Neural cell (in vitro differentiated cells): ENCODE data around the gene PGAP3. TPM values are rescaled to one million over a fixed set of nuclear protein-coding genes. Genes with fewer than 3 reads are reported as not detected.

ENCODE experiments used
- H2AFZ ChIP-seq: fragments of 200-600, 300-800 bp; sonication (generic), shearing (Covaris generic); 2 replicates; pipeline ENCODE4 v1.6.0; 2014; ENCODE audit warnings: low read depth, mild to moderate bottlenecking, antibody characterized with exemption, low read length, moderate library complexity
- H3F3A ChIP-seq: fragments of 200-600 bp; shearing (Covaris generic); 2 replicates; pipeline ENCODE4 v1.6.1; 2016; ENCODE audit warnings: mild to moderate bottlenecking, moderate library complexity, mixed read lengths, antibody characterized with exemption, low read length; ENCODE audit not compliant: insufficient read depth, poor library complexity, severe bottlenecking
- H3K27ac ChIP-seq: fragments of 200-600, 300-800 bp; sonication (generic), shearing (Covaris generic); 2 replicates; pipeline ENCODE4 v1.5.1; 2014; ENCODE audit warnings: mild to moderate bottlenecking, low read length, moderate library complexity
- H3K27me3 ChIP-seq: fragments of 300-800, 200-600 bp; sonication (generic), shearing (Covaris generic); 2 replicates; pipeline ENCODE4 v1.6.0; 2014; ENCODE audit warnings: mild to moderate bottlenecking, low read depth, low read length, moderate library complexity; ENCODE audit not compliant: insufficient read depth
- H3K36me3 ChIP-seq: fragments of 300-800, 200-600 bp; sonication (generic), shearing (Covaris generic); 2 replicates; pipeline ENCODE4 v1.5.1; 2014; ENCODE audit warnings: mild to moderate bottlenecking, antibody characterized with exemption, low read length, moderate library complexity; ENCODE audit not compliant: insufficient read depth
- H3K4me2 ChIP-seq: fragments of 300-800, 200-600 bp; sonication (generic), shearing (Covaris generic); 2 replicates; pipeline ENCODE4 v1.6.0; 2014; ENCODE audit warnings: mild to moderate bottlenecking, low read length
- H3K4me3 ChIP-seq: fragments of 300-800, 200-600 bp; sonication (generic), shearing (Covaris generic); 2 replicates; pipeline ENCODE4 v1.5.1; 2014; ENCODE audit warnings: mild to moderate bottlenecking, low read length, moderate library complexity
- H3K79me2 ChIP-seq: fragments of 200-600 bp; shearing (Covaris generic); replicated peaks from 2 replicates; pipeline ENCODE4 v1.6.0; 2014; ENCODE audit warnings: mild to moderate bottlenecking, low read length, moderate library complexity; ENCODE audit not compliant: insufficient read depth
- H3K9ac ChIP-seq: fragments of 300-800, 200-600 bp; sonication (generic), shearing (Covaris generic); 2 replicates; pipeline ENCODE4 v1.6.1; 2016; ENCODE audit warnings: mild to moderate bottlenecking, low read length, mixed read lengths
- H3K9me2 ChIP-seq: fragments of 200-600 bp; shearing (Covaris generic); 2 replicates; pipeline ENCODE4 v1.6.1; 2016; ENCODE audit warnings: mild to moderate bottlenecking, low read length, mixed read lengths; ENCODE audit not compliant: insufficient read depth
- H3K9me3 ChIP-seq: fragments of 200-600, 300-800 bp; sonication (generic), shearing (Covaris generic); 2 replicates; pipeline ENCODE4 v1.6.1; 2016; ENCODE audit warnings: mild to moderate bottlenecking, mixed run types, low read length, moderate library complexity, mixed read lengths
- H4K20me1 ChIP-seq: fragments of 200-600 bp; shearing (Covaris generic); 2 replicates; pipeline ENCODE4 v1.6.1; 2016; ENCODE audit warnings: mild to moderate bottlenecking, mixed run types; ENCODE audit not compliant: insufficient read depth
- EP300 ChIP-seq: fragments of 450-650 bp; conservative IDR thresholded peaks from 2 replicates; pipeline ENCODE4 v1.6.1; 2014; ENCODE audit warnings: antibody characterized with exemption, mild to moderate bottlenecking, moderate library complexity; ENCODE audit not compliant: poor library complexity, severe bottlenecking
- EZH2 ChIP-seq: fragments of 200-600, 300-800 bp; shearing (Covaris generic), sonication (generic); IDR thresholded peaks from 2 replicates; pipeline ENCODE4 v1.6.1; 2014; ENCODE audit warnings: antibody characterized with exemption, low read length, borderline replicate concordance, mild to moderate bottlenecking; ENCODE audit not compliant: insufficient read depth, poor library complexity, severe bottlenecking
- MXI1 ChIP-seq: fragments of 450-650 bp; conservative IDR thresholded peaks from 2 replicates; pipeline ENCODE4 v1.6.1; 2014; ENCODE audit warnings: antibody characterized with exemption, mild to moderate bottlenecking; ENCODE audit not compliant: poor library complexity, severe bottlenecking
- POLR2AphosphoS5 ChIP-seq: IDR thresholded peaks from 2 replicates; pipeline ENCODE4 v1.6.1; 2012
- RAD21 ChIP-seq: fragments of 450-650 bp; conservative IDR thresholded peaks from 2 replicates; pipeline ENCODE4 v1.6.1; 2014; ENCODE audit warnings: antibody characterized with exemption, mild to moderate bottlenecking, moderate library complexity
- SMC3 ChIP-seq: fragments of 450-650 bp; conservative IDR thresholded peaks from 2 replicates; pipeline ENCODE4 v1.6.1; 2014; ENCODE audit warnings: antibody characterized with exemption, mild to moderate bottlenecking, moderate library complexity; ENCODE audit not compliant: poor library complexity
- TAF1 ChIP-seq: IDR thresholded peaks from 2 replicates; pipeline ENCODE4 v1.6.1; 2012; ENCODE audit warnings: low read depth
- polyA plus RNA-seq: library from polyadenylated mRNA; depleted of rRNA; stranded (reverse); fragments of >200 nt; gene quantifications from 2 replicates; pipeline ENCODE4 v1.2.3, GENCODE V29; 2014
- TF ChIP-seq, protein P1 (sequence below): fragments of 450-650 bp; IDR thresholded peaks from 2 replicates; pipeline ENCODE4 v1.5.1; 2014; ENCODE audit warnings: antibody characterized with exemption, mild to moderate bottlenecking, moderate library complexity; ENCODE audit not compliant: poor library complexity, severe bottlenecking
- TF ChIP-seq, protein P2 (sequence below): IDR thresholded peaks from 2 replicates; pipeline ENCODE4 v1.6.1; 2012; ENCODE audit warnings: borderline replicate concordance

Gene PGAP3
- polyA plus RNA-seq, 1 donor from 2014 or later = 27.2 TPM

DNA sequence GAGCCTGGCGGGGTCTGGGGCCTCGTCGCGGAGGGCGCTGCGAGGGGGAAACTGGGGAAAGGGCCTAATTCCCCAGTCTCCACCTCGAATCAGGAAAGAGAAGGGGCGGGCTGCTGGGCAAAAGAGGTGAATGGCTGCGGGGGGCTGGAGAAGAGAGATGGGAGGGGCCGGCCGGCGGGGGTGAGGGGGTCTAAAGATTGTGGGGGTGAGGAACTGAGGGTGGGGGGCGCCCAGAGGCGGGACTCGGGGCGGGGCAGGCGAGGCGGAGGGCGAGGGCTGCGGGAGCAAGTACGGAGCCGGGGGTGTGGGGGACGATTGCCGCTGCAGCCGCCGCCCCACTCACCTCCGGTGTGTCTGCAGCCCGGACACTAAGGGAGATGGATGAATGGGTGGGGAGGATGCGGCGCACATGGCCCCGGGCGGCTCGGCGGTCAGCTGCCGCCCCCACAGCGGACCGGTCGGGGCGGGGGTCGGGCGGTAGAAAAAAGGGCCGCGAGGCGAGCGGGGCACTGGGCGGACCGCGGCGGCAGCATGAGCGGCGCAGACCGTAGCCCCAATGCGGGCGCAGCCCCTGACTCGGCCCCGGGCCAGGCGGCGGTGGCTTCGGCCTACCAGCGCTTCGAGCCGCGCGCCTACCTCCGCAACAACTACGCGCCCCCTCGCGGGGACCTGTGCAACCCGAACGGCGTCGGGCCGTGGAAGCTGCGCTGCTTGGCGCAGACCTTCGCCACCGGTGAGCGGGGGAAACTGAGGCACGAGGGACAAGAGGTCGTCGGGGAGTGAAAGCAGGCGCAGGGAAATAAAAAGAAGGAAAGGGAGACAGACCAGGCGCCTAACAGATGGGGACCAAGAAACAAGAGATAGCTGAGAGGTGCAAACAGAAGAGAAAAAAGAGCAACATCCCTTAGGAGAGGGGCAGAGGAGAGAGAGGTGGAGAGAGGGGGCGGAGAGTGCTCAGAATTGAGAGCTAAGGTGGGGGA is 19.6 kb downstream of the PGAP3 start, which contains the start of gene PNMT:
TSS of gene PNMT (plus strand) at position 509 of the 980 bp plus-strand sequence. CDS start at position 532, 23 bp downstream.
- Histone ChIP-seq H3K27me3 (peaks cover 19% of the 10 kb centered on the region), H4K20me1 (no peaks in the 10 kb centered on the region), H3K4me2 (peak within 1 kb of the TSS; percentile 14), H3K9ac (peak within 1 kb of the TSS; percentile 42), H3K4me3 (peak within 1 kb of the TSS; percentile 56), H3K9me2 (no peaks in the 10 kb centered on the region), H3F3A (no peaks in the 10 kb centered on the region), H3K27ac (no peak within 1 kb of the TSS), H2AFZ (no peak within 1 kb of the TSS), H3K79me2 (no peaks in the 10 kb centered on the region), H3K9me3 (no peaks in the 10 kb centered on the region), H3K36me3 (no peaks in the 10 kb centered on the region)
- TF ChIP-seq, protein P1, sequence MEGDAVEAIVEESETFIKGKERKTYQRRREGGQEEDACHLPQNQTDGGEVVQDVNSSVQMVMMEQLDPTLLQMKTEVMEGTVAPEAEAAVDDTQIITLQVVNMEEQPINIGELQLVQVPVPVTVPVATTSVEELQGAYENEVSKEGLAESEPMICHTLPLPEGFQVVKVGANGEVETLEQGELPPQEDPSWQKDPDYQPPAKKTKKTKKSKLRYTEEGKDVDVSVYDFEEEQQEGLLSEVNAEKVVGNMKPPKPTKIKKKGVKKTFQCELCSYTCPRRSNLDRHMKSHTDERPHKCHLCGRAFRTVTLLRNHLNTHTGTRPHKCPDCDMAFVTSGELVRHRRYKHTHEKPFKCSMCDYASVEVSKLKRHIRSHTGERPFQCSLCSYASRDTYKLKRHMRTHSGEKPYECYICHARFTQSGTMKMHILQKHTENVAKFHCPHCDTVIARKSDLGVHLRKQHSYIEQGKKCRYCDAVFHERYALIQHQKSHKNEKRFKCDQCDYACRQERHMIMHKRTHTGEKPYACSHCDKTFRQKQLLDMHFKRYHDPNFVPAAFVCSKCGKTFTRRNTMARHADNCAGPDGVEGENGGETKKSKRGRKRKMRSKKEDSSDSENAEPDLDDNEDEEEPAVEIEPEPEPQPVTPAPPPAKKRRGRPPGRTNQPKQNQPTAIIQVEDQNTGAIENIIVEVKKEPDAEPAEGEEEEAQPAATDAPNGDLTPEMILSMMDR = peak; percentile 79
- TF ChIP-seq SMC3 = peak; percentile 70
- TF ChIP-seq MXI1 = no peak
- TF ChIP-seq POLR2AphosphoS5 = peak; percentile 22
- no peak for TF ChIP-seq TAF1
- TF ChIP-seq RAD21 = peak; percentile 52
- TF ChIP-seq, protein P2, sequence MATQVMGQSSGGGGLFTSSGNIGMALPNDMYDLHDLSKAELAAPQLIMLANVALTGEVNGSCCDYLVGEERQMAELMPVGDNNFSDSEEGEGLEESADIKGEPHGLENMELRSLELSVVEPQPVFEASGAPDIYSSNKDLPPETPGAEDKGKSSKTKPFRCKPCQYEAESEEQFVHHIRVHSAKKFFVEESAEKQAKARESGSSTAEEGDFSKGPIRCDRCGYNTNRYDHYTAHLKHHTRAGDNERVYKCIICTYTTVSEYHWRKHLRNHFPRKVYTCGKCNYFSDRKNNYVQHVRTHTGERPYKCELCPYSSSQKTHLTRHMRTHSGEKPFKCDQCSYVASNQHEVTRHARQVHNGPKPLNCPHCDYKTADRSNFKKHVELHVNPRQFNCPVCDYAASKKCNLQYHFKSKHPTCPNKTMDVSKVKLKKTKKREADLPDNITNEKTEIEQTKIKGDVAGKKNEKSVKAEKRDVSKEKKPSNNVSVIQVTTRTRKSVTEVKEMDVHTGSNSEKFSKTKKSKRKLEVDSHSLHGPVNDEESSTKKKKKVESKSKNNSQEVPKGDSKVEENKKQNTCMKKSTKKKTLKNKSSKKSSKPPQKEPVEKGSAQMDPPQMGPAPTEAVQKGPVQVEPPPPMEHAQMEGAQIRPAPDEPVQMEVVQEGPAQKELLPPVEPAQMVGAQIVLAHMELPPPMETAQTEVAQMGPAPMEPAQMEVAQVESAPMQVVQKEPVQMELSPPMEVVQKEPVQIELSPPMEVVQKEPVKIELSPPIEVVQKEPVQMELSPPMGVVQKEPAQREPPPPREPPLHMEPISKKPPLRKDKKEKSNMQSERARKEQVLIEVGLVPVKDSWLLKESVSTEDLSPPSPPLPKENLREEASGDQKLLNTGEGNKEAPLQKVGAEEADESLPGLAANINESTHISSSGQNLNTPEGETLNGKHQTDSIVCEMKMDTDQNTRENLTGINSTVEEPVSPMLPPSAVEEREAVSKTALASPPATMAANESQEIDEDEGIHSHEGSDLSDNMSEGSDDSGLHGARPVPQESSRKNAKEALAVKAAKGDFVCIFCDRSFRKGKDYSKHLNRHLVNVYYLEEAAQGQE = no peak
- TF ChIP-seq EZH2 = no peak
- TF ChIP-seq EP300 = no peak

DNA sequence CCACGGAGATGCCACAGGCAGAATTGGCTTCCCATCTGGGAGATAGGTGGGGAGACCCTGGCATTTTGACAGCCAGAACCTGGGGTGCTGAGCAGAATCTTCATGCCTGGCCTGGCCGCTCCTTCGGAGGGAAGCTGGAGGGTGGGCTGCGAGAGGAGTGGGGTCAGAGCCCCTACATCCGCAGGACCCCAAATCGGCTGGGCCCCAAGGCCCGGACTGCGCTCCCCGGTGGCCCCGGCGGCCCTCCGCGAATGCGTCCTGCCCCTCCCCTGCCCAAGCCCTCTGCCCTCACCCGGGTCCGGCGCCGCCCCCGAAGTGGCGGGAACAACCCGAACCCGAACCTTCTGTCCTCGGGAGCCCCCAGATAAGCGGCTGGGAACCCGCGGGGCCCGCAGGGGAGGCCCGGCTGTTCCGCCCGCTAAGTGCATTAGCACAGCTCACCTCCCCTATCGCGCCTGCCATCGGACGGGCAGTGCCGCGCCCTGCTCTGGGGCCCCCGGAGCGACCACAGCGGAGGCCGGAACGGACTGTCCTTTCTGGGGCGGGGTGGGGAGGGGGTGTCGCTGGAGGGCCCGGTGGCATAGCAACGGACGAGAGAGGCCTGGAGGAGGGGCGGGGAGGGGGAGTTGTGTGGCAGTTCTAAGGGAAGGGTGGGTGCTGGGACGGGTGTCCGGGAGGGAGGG is 20.5 kb downstream of the PGAP3 start:
- Histone ChIP-seq H3K9ac (no peak overlapping the region), H2AFZ (no peak overlapping the region), H3K27me3 (peaks cover 19% of the 10 kb centered on the region), H3K9me3 (no peaks in the 10 kb centered on the region), H4K20me1 (no peaks in the 10 kb centered on the region), H3K79me2 (no peaks in the 10 kb centered on the region), H3F3A (no peaks in the 10 kb centered on the region), H3K4me2 (no peak overlapping the region), H3K9me2 (no peaks in the 10 kb centered on the region), H3K27ac (no peak overlapping the region), H3K4me3 (no peak overlapping the region), H3K36me3 (no peaks in the 10 kb centered on the region)
- TF ChIP-seq EZH2 (no peak), RAD21 (no peak), TAF1 (no peak), SMC3 (no peak), MXI1 (no peak), EP300 (no peak), POLR2AphosphoS5 (no peak)
- TF ChIP-seq, protein P1 = no peak
- TF ChIP-seq, protein P2 = no peak
